HepG2 (cell line): ENCODE data around the gene GABRB3.

Experiments
- BHLHE40 ChIP-seq: IDR thresholded peaks from 2 replicates; pipeline ENCODE4 v1.6.1; 2011; ENCODE audit warnings: low read length, improper control_type of control experiment
- BORCS8-MEF2B ChIP-seq: sonication (generic); formaldehyde crosslinking; IDR thresholded peaks from 2 replicates; pipeline ENCODE4 v1.8.0; 2022; ENCODE audit warnings: mild to moderate bottlenecking, missing genetic modification reagents
- CHD2 ChIP-seq: IDR thresholded peaks from 2 replicates; pipeline ENCODE4 v1.6.1; 2011; ENCODE audit warnings: low read depth, low read length, improper control_type of control experiment
- HMGXB4 ChIP-seq, 2 experiments: sonication (generic) in 1 of 2; formaldehyde crosslinking in 1 of 2; IDR thresholded peaks; 2 replicates each; pipeline versions ENCODE4 v1.4.0 to v1.6.1; 2018 to 2020; ENCODE audit warnings: missing genetic modification reagents in 2 of 2, borderline replicate concordance in 1 of 2, low read depth in 1 of 2, mild to moderate bottlenecking in 1 of 2, missing biosample characterization in 1 of 2
- MTF1 ChIP-seq: sonication (generic); formaldehyde crosslinking; IDR thresholded peaks from 2 replicates; pipeline ENCODE4 v1.5.0; 2020; ENCODE audit warnings: missing genetic modification reagents
- POLR2A ChIP-seq, 2 experiments: IDR thresholded peaks; 2 replicates each; pipeline ENCODE4 v1.6.1; 2011; ENCODE audit warnings: low read depth in 2 of 2, low read length in 2 of 2, mild to moderate bottlenecking in 1 of 2, moderate library complexity in 1 of 2; ENCODE audit not compliant: insufficient read depth in 1 of 2
- SNRNP70 ChIP-seq: fragments of 200-400 bp; formaldehyde crosslinking; IDR thresholded peaks from 2 replicates; pipeline ENCODE4 v1.6.1; 2017; ENCODE audit warnings: mild to moderate bottlenecking, low read depth, low read length, moderate library complexity
- SP4 ChIP-seq: sonication (generic); formaldehyde crosslinking; IDR thresholded peaks from 2 replicates; pipeline ENCODE4 v1.8.1; 2023; ENCODE audit warnings: mild to moderate bottlenecking, missing genetic modification reagents
- TEAD3 ChIP-seq: optimal IDR thresholded peaks from 2 replicates; pipeline ENCODE3; 2016; ENCODE audit warnings: borderline replicate concordance
- XRCC5 ChIP-seq: fragments of 200-400 bp; formaldehyde crosslinking; optimal IDR thresholded peaks from 2 replicates; pipeline ENCODE3; 2017; ENCODE audit warnings: mild to moderate bottlenecking, low read length
- ZSCAN29 ChIP-seq: sonication (generic); formaldehyde crosslinking; conservative IDR thresholded peaks from 2 replicates; pipeline ENCODE4 v1.4.0; 2020; ENCODE audit warnings: mild to moderate bottlenecking, missing genetic modification reagents
- TF ChIP-seq, protein P1 (sequence below): sonication (generic); formaldehyde crosslinking; IDR thresholded peaks from 2 replicates; pipeline ENCODE4 v1.8.0; 2022; ENCODE audit warnings: missing genetic modification reagents, mild to moderate bottlenecking, moderate library complexity, borderline replicate concordance

- TF ChIP-seq SP4 (CRISPR knock-in tag) = no peak
- no peak for TF ChIP-seq XRCC5
- TF ChIP-seq, protein P1, sequence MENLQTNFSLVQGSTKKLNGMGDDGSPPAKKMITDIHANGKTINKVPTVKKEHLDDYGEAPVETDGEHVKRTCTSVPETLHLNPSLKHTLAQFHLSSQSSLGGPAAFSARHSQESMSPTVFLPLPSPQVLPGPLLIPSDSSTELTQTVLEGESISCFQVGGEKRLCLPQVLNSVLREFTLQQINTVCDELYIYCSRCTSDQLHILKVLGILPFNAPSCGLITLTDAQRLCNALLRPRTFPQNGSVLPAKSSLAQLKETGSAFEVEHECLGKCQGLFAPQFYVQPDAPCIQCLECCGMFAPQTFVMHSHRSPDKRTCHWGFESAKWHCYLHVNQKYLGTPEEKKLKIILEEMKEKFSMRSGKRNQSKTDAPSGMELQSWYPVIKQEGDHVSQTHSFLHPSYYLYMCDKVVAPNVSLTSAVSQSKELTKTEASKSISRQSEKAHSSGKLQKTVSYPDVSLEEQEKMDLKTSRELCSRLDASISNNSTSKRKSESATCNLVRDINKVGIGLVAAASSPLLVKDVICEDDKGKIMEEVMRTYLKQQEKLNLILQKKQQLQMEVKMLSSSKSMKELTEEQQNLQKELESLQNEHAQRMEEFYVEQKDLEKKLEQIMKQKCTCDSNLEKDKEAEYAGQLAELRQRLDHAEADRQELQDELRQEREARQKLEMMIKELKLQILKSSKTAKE = no peak
- TF ChIP-seq SNRNP70 = no peak
- TF ChIP-seq BORCS8-MEF2B = no peak
- TF ChIP-seq BHLHE40 = no peak
- TF ChIP-seq POLR2A (IDR thresholded peaks at IDR 0.05; ENCODE audit: insufficient read depth in 1 of 2, low read depth in 2 of 2, low read length in 2 of 2) = no peak
- TF ChIP-seq HMGXB4 (CRISPR knock-in tag; IDR thresholded peaks at IDR 0.05; ENCODE audit: borderline replicate concordance in 1 of 2, low read depth in 1 of 2) = no peak
- no peak for TF ChIP-seq CHD2
- no peak for TF ChIP-seq TEAD3 (CRISPR knock-in tag)
- TF ChIP-seq MTF1 (CRISPR knock-in tag) = no peak
- no peak for TF ChIP-seq ZSCAN29 (CRISPR knock-in tag)
These were observed 210.5 kb downstream of the GABRB3 start for GRCh38 chr15:26562336-26562735.
